ENCODE measurements around the gene HIPK2. TPM values are rescaled to one million over a fixed set of nuclear protein-coding genes. Genes with fewer than 3 reads are reported as not detected.

Gene HIPK2
- total RNA-seq, 1 donor from 2014 or later = 47.2 TPM

DNA sequence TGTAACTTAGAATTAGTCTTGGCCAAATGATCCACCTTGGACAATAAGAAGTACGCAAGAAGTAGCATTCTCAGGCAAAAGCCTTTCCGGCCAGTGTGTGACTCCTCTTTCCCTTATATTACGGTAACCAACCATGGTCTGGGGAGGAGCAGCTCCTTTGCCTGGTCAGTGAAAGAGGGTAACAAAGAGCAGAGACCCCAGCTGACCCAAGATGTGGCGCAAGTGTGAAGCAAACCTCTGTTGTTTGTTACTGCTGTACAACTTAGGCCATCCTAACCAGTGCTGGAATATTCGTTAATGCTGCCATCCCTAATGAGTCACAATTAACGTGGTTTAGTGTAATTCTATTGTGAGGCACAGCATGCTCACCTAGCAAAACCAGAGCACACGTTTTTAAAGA lies 44.0 kb downstream of the HIPK2 start:
- H3K9me3 Mint-ChIP-seq (ENCODE audit: unreplicated experiment) = no peaks in the 10 kb centered on the region
- no peak overlapping the region for H3K4me3 Mint-ChIP-seq (ENCODE audit: unreplicated experiment)

DNA sequence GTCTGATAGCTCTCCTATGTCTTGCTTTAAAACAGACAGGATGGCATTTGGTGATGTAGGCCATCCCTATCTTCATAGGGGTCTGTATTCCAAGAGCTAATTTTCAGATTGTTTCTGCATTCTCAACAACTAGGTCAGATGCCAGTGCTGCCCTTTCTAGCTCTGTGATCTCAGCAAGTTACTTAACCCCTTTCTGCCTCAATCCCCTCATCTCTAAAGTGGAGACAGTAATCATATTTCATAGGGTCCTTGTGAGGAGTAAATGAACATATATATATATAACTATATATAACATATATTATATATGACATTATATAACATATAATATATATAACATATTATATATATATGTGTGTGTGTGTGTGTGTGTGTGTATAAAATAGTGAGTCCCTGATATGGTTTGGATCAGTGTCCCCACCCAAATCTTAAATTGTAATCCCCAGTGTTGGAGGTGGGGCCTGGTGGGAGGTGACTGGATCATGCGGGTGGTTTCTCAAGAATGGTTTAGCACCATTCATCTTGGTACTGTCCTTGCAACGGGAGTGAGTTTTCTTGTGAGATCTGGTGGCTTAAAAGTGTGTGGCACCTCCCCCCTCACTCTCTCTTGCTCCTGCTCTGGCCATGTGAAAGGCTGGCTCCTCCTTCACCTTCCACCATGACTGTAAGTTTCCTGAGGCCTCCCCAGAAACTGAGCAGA lies 45.2 kb downstream of the HIPK2 start:
- DNase-seq (ENCODE audit: low spot score) = no peak
- Mint-ChIP-seq H3K27ac (ENCODE audit: unreplicated experiment) (no peak overlapping the region), H3K4me3 (ENCODE audit: unreplicated experiment) (no peak overlapping the region), H3K27me3 (ENCODE audit: unreplicated experiment) (peaks cover 6% of the 10 kb centered on the region), H3K36me3 (ENCODE audit: low read depth, unreplicated experiment) (no peaks in the 10 kb centered on the region), H3K4me1 (ENCODE audit: unreplicated experiment) (peaks cover 29% of the 10 kb centered on the region), H3K9me3 (ENCODE audit: unreplicated experiment) (no peaks in the 10 kb centered on the region)
- TF ChIP-seq, protein P1, sequence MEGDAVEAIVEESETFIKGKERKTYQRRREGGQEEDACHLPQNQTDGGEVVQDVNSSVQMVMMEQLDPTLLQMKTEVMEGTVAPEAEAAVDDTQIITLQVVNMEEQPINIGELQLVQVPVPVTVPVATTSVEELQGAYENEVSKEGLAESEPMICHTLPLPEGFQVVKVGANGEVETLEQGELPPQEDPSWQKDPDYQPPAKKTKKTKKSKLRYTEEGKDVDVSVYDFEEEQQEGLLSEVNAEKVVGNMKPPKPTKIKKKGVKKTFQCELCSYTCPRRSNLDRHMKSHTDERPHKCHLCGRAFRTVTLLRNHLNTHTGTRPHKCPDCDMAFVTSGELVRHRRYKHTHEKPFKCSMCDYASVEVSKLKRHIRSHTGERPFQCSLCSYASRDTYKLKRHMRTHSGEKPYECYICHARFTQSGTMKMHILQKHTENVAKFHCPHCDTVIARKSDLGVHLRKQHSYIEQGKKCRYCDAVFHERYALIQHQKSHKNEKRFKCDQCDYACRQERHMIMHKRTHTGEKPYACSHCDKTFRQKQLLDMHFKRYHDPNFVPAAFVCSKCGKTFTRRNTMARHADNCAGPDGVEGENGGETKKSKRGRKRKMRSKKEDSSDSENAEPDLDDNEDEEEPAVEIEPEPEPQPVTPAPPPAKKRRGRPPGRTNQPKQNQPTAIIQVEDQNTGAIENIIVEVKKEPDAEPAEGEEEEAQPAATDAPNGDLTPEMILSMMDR (IDR thresholded peaks at IDR 0.05; ENCODE audit: unreplicated experiment) = no peak

More for the DNA sequence above, 44.0 kb downstream of the HIPK2 start:
- H3K27ac Mint-ChIP-seq (ENCODE audit: unreplicated experiment) = no peak overlapping the region
- peaks cover 38% of the 10 kb centered on the region for H3K4me1 Mint-ChIP-seq (ENCODE audit: unreplicated experiment)
- no peak for DNase-seq (ENCODE audit: low spot score)
- peaks cover 5% of the 10 kb centered on the region for H3K27me3 Mint-ChIP-seq (ENCODE audit: unreplicated experiment)
- TF ChIP-seq, protein P1 (IDR thresholded peaks at IDR 0.05; ENCODE audit: unreplicated experiment) = no peak
- no peaks in the 10 kb centered on the region for H3K36me3 Mint-ChIP-seq (ENCODE audit: low read depth, unreplicated experiment)

DNA sequence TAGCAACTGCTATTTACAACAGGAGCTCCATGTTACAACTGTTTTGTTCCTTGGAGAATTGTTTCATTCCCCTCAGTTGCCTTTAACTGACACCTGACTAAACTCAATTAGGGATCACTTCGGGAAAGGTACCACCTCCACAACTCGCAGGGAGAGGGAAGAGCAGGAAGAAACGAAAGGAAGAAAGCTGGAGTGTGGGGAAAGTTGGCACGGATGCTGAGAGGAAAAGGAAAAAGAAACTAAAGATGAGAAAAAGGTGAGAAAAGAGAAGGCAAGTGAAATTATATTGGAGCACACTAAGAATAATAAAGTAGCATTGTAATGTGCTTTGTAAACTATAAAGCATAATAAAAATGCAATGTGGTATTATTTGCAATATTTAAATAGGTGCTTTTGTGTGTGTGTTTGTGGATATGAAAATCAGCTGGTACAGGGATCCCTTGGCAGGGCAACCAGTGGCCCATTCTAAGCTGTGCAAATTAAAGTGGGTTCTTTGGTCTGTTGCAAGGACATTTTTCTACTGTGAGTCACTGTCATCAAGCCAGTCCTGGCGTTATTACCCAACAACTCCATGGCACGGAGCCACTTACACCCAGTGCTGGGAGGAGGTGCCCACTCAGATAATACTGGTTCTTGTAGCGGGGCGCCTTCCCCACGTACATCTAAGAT lies 45.9 kb downstream of the HIPK2 start:
- no peak overlapping the region for H3K27ac Mint-ChIP-seq (ENCODE audit: unreplicated experiment)
- no peak for DNase-seq (ENCODE audit: low spot score)
- H3K36me3 Mint-ChIP-seq (ENCODE audit: low read depth, unreplicated experiment) = no peaks in the 10 kb centered on the region
- TF ChIP-seq, protein P1 (IDR thresholded peaks at IDR 0.05; ENCODE audit: unreplicated experiment) = no peak
- no peak overlapping the region for H3K4me3 Mint-ChIP-seq (ENCODE audit: unreplicated experiment)
- peaks cover 22% of the 10 kb centered on the region for H3K4me1 Mint-ChIP-seq (ENCODE audit: unreplicated experiment)
- no peaks in the 10 kb centered on the region for H3K9me3 Mint-ChIP-seq (ENCODE audit: unreplicated experiment)
- peaks cover 6% of the 10 kb centered on the region for H3K27me3 Mint-ChIP-seq (ENCODE audit: unreplicated experiment)

DNA sequence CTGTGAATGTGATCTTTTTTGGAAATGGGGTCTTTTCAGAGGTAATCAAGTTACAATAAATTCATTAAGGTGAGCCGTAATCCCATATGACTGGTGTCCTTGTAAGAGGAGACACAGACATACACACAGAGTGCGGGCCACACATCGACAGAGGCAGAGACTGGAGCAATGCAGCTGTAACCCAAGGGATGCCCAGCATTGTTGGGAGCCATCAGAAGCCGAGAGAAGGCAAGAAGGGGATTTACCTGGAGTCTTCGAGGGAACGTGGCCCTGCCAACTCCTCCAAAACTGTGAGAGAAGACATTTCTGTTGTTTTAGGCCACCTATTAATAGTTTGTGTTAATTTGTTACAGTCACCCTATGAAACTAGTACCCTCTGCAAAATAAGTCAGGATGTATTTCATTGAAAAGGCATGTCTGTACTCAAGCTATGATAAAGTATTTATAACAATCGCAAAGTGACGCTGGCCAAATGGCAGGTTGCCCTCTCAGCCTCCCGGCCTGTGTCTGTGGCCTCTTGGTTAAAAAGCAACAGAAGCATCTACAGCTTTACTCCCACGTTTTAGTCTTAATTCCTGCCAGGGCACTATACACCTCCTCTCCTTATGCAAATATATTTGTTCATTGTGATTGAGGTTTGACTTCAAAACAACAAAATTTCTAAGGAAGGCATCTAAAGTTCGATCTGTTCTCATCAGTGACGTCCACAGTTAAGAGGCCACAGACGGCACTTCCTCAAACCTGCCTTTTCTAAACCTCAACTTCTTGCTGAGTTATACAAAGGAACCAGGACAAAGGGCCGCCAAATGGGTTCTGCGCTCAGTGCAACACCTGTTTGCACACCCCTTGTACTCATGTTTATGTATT lies 46.8 kb downstream of the HIPK2 start:
- H3K9me3 Mint-ChIP-seq (ENCODE audit: unreplicated experiment) = no peaks in the 10 kb centered on the region
- peaks cover 6% of the 10 kb centered on the region for H3K27me3 Mint-ChIP-seq (ENCODE audit: unreplicated experiment)
- DNase-seq (ENCODE audit: low spot score) = no peak
- H3K4me1 Mint-ChIP-seq (ENCODE audit: unreplicated experiment) = peaks cover 21% of the 10 kb centered on the region
- H3K27ac Mint-ChIP-seq (ENCODE audit: unreplicated experiment) = no peak overlapping the region
- no peaks in the 10 kb centered on the region for H3K36me3 Mint-ChIP-seq (ENCODE audit: low read depth, unreplicated experiment)
- no peak overlapping the region for H3K4me3 Mint-ChIP-seq (ENCODE audit: unreplicated experiment)
- TF ChIP-seq, protein P1 (IDR thresholded peaks at IDR 0.05; ENCODE audit: unreplicated experiment) = no peak

All from endothelial cell (in vitro differentiated cells).